ENCODE results near the gene DENND2D.

DENND2D gene, protein sequence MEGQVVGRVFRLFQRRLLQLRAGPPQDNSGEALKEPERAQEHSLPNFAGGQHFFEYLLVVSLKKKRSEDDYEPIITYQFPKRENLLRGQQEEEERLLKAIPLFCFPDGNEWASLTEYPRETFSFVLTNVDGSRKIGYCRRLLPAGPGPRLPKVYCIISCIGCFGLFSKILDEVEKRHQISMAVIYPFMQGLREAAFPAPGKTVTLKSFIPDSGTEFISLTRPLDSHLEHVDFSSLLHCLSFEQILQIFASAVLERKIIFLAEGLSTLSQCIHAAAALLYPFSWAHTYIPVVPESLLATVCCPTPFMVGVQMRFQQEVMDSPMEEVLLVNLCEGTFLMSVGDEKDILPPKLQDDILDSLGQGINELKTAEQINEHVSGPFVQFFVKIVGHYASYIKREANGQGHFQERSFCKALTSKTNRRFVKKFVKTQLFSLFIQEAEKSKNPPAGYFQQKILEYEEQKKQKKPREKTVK

DNA sequence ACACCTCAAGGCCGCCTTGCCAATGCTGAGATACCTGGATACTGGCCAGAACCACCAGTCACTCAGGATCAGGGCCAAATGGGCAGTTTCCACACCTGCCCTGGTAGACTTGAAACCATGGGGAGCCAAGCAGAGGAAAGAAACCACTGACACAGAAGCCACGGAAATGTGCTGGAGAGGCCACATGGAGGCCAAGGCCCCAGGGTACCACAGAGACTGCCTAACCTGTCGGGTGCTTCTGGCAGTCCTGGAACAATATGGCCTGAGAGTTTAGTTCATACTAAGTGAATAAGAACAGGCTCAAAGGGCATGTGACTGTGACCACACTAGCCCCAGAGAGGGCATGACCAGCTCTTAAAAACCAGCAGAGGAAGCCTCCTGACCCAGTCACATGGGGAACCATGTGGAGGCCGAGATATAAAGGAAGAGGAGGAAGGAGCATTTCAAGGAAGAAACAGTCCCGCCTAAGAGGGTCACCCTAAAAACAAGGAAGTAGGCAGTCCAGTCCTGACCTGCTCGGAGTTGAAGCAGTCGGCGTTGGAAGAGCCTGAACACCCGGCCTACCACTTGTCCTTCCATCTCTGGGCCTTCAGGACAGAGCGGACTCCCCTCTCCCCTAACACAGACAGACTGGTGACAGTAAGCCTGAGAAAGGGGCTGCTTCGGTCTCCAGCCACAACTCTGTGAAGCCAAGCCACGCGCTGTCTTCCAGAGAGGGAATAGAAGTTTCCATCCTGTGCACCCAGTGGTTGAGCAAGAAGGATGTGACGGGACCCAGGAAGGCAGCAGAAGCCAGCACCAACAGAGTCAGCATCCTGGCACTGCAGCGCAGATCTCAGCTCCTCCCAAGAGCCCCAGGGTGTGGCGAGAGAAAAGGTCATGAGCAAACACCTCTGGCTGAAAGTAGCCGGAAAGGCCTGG is at the start of gene DENND2D:
DENND2D (minus strand) TSS at position 766 of the 921 bp plus-strand sequence; CDS start at position 579, 187 bp downstream.
- H3K4me3 ChIP-seq (ENCODE audit: low read depth in 1 of 2, low read length in 2 of 2), result no peak within 1 kb of the TSS
- H3K27me3 ChIP-seq (ENCODE audit: control insufficient read depth in 1 of 2, insufficient read depth in 2 of 2, low read length in 2 of 2), result peaks cover 8 to 17% of the 10 kb centered on the region in 2 donors
- no peaks in the 10 kb centered on the region for H3K9me3 ChIP-seq (ENCODE audit: low read length)
- H3K27ac ChIP-seq (ENCODE audit: low read depth, low read length), result no peak within 1 kb of the TSS
- no peaks in the 10 kb centered on the region for H3K36me3 ChIP-seq (ENCODE audit: insufficient read depth, low read length)
- H3K9ac ChIP-seq (ENCODE audit: low read length), result no peak within 1 kb of the TSS
- H3K4me1 ChIP-seq (ENCODE audit: insufficient read depth, low read length), result peaks cover 5% of the 10 kb centered on the region

DNA sequence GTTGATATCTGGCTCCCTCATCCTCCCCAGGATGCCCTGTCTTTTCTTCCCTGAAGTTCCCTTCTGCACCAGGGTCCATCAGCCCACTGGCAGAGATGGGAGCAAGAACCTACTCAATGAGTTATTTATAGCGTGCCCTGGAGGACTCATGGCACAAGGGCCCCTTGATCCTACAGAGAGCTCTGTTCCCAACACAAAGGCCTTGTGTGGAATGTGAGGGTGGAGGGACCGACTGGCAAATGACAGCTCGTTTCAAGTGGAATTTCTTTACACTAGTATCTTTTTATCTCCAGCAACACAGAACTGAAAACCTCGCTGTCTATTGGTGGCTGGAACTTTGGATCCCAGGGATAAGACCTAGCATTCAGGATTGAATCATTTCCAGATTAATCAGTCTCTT is 49.5 kb upstream of the DENND2D start:
- Histone ChIP-seq H3K9me3 (ENCODE audit: low read length) (no peaks in the 10 kb centered on the region), H3K27me3 (ENCODE audit: control insufficient read depth in 1 of 2, insufficient read depth in 2 of 2, low read length in 2 of 2) (no peaks in the 10 kb centered on the region), H3K9ac (ENCODE audit: low read length) (no peak overlapping the region), H3K27ac (ENCODE audit: low read depth, low read length) (no peak overlapping the region), H3K36me3 (ENCODE audit: insufficient read depth, low read length) (no peaks in the 10 kb centered on the region), H3K4me3 (ENCODE audit: low read depth in 1 of 2, low read length in 2 of 2) (no peak overlapping the region), H3K4me1 (ENCODE audit: insufficient read depth, low read length) (no peaks in the 10 kb centered on the region)

DNA sequence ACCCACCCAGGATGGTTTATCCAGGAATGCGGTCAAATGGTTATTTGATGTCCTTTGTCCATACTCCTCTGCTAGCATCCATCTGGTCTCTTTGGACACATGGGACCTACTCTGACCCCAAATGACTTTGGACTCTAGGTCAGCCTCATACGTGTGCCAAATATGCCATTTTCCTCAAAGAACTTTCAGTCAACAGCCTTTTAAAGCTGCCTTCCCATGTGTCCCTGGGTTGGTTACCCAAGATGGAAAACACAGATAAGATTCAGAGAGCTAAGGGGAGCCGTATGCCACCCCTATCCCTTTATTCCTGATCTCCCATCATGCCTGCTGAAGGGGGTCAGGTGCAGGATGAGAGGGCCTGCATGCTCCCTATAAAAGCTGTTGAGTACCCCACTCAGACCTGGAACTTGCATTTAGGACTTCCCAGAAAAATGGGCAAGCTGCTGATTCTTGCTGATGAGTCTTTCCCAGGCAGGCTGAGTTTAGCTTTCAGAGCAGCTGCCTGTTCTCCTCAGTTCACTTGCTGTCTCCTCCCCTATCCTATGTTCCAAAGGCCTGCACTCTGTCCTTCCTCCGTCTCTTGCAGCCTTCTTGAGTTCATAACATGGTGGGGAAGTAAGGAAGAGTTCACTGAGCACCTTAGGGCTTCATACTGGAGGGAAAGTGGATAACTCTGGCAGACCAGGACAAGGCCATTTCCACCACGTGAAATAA is 46.8 kb upstream of the DENND2D start:
- Histone ChIP-seq H3K4me3 (ENCODE audit: low read depth in 1 of 2, low read length in 2 of 2) (no peak overlapping the region), H3K9me3 (ENCODE audit: low read length) (no peaks in the 10 kb centered on the region), H3K27me3 (ENCODE audit: control insufficient read depth in 1 of 2, insufficient read depth in 2 of 2, low read length in 2 of 2) (no peaks in the 10 kb centered on the region), H3K27ac (ENCODE audit: low read depth, low read length) (no peak overlapping the region), H3K4me1 (ENCODE audit: insufficient read depth, low read length) (no peaks in the 10 kb centered on the region), H3K9ac (ENCODE audit: low read length) (no peak overlapping the region), H3K36me3 (ENCODE audit: insufficient read depth, low read length) (no peaks in the 10 kb centered on the region)

DNA sequence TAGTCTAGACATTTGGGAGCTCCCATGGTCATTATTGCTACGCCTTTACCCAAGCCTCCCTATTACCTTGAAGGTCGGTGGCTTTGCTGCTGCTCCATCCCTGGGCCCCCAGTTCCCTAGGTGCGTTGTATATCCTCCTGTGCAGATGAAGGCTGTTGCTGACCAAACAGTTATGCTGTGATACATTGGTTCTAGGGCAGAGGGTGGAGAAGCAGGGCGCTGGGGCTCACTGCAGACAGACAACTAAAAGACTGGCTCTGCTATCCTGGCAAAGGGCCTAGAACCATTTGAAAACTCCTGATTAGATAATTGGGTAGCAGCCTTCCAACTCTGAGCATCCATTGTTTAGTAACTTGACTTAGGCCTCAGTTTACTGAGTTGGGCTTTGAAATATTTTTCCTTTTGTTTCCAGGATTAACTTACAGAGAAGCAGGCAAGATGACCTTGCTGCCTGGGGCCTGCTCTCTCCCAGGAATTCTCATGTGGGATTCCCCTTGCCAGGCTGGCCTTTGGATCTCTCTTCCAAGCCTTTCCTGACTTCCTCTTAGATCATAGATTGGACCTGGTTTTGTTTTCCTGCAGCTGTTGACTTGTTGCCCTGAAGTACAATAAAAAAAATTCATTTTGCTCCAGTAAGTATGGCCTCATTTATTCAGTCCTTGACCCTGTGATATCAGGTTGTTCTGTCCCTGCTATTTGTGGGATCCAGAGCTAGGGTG is 42.5 kb upstream of the DENND2D start:
- Histone ChIP-seq H3K4me1 (ENCODE audit: insufficient read depth, low read length) (no peaks in the 10 kb centered on the region), H3K9me3 (ENCODE audit: low read length) (no peaks in the 10 kb centered on the region), H3K4me3 (ENCODE audit: low read depth in 1 of 2, low read length in 2 of 2) (no peak overlapping the region), H3K27ac (ENCODE audit: low read depth, low read length) (no peak overlapping the region), H3K27me3 (ENCODE audit: control insufficient read depth in 1 of 2, insufficient read depth in 2 of 2, low read length in 2 of 2) (no peaks in the 10 kb centered on the region), H3K9ac (ENCODE audit: low read length) (no peak overlapping the region), H3K36me3 (ENCODE audit: insufficient read depth, low read length) (no peaks in the 10 kb centered on the region)

DNA sequence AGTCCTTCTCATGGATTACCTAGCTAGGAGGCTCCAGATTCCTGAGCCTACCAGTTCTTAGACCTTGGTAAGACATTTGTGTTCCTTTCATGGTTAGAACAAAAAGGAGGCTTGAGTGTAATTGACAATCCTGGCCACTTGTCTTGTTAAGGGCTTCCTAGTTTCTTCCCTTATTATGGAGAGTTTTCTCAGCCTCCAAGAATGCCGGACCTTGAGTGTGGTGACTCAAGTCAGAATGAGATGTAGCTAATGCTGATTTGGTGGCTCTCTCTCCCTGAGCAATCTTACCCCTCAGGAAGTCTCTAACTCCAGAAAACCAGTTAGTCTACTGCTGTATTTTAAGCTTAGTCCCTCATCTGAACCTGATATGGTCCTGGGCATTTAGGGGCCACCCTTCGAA is 41.4 kb upstream of the DENND2D start:
- Histone ChIP-seq H3K4me3 (ENCODE audit: low read depth in 1 of 2, low read length in 2 of 2) (no peak overlapping the region), H3K4me1 (ENCODE audit: insufficient read depth, low read length) (no peaks in the 10 kb centered on the region), H3K27ac (ENCODE audit: low read depth, low read length) (no peak overlapping the region), H3K9ac (ENCODE audit: low read length) (no peak overlapping the region), H3K36me3 (ENCODE audit: insufficient read depth, low read length) (no peaks in the 10 kb centered on the region), H3K27me3 (ENCODE audit: control insufficient read depth in 1 of 2, insufficient read depth in 2 of 2, low read length in 2 of 2) (no peaks in the 10 kb centered on the region), H3K9me3 (ENCODE audit: low read length) (no peaks in the 10 kb centered on the region)

DNA sequence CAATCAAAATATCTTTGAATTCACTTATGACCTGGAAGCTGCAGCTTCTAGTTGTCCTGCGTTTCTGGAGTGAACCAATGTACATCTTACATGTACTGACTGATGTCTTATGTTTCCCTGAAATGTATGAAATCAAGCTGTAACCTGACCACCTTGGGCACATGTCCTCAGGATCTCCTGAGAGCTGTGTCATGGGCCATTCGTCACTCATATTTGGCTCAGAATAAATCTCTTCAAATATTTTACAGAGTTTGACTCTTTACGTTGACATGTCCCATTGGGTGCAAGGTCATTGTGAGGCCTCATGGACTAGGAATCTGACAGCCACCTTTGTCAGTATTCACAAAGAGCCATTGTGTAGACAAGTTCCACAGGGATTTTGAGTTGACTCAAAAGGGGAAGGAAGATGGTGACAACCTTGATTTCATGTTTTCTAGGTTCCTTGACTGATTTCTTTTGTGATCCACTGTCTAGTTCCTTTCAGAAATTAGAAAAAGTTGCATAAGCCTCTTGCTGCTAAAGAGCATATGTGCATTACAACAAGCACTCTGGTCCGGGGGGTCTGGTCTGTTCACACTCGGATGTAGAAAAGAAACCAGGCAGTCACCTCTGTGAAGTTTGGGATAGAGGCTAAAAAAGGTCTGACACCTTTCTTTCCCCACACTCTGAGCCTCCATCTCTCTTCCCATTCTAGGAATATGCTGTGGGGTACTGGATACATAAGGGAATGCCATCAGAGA is 37.8 kb upstream of the DENND2D start:
- Histone ChIP-seq H3K4me3 (ENCODE audit: low read depth in 1 of 2, low read length in 2 of 2) (no peak overlapping the region), H3K36me3 (ENCODE audit: insufficient read depth, low read length) (no peaks in the 10 kb centered on the region), H3K9ac (ENCODE audit: low read length) (no peak overlapping the region), H3K27me3 (ENCODE audit: control insufficient read depth in 1 of 2, insufficient read depth in 2 of 2, low read length in 2 of 2) (no peaks in the 10 kb centered on the region), H3K4me1 (ENCODE audit: insufficient read depth, low read length) (no peaks in the 10 kb centered on the region), H3K27ac (ENCODE audit: low read depth, low read length) (no peak overlapping the region), H3K9me3 (ENCODE audit: low read length) (no peaks in the 10 kb centered on the region)

DNA sequence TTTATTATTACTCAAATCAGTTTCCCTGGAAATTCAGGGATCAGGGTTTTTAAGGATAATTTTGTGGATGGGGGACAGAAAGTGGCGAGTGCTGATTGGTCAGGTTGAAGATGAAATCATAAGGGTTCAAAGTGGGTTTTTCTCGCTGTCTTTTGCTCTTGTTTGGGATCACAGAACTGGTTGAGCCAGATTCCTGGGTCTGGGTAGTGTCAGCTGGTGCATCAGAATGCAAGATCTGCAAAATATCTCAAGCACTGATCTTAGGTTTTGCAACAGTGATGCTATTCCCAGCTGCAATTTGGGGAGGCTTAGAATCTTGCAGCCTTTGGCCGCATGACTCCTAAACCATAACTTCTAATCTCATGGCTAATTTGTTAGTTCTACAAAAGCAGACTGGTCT is 36.4 kb upstream of the DENND2D start:
- Histone ChIP-seq H3K27ac (ENCODE audit: low read depth, low read length) (no peak overlapping the region), H3K9me3 (ENCODE audit: low read length) (no peaks in the 10 kb centered on the region), H3K9ac (ENCODE audit: low read length) (no peak overlapping the region), H3K4me1 (ENCODE audit: insufficient read depth, low read length) (no peaks in the 10 kb centered on the region), H3K27me3 (ENCODE audit: control insufficient read depth in 1 of 2, insufficient read depth in 2 of 2, low read length in 2 of 2) (no peaks in the 10 kb centered on the region), H3K36me3 (ENCODE audit: insufficient read depth, low read length) (no peaks in the 10 kb centered on the region), H3K4me3 (ENCODE audit: low read depth in 1 of 2, low read length in 2 of 2) (no peak overlapping the region)

DNA sequence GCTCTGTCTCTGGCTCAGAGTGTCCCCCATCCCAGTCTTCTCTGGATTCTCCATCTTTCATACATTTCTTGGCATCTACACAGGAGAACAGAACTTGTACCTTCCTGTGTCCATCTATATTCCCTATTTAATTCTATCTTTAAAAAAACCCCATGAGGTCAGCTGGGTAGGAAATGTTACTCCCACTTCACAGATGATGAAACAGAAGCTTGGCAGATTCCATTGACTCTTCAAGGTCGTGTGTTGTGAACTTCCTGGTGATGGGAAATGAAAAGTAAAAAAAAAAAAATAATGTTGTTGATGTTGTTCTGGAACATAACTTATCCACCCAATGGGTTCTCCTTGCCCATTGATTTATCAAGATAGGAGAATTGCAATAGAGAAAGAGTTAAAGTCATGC is 35.9 kb upstream of the DENND2D start:
- Histone ChIP-seq H3K36me3 (ENCODE audit: insufficient read depth, low read length) (no peaks in the 10 kb centered on the region), H3K9me3 (ENCODE audit: low read length) (no peaks in the 10 kb centered on the region), H3K4me1 (ENCODE audit: insufficient read depth, low read length) (no peaks in the 10 kb centered on the region), H3K27ac (ENCODE audit: low read depth, low read length) (no peak overlapping the region), H3K9ac (ENCODE audit: low read length) (no peak overlapping the region), H3K27me3 (ENCODE audit: control insufficient read depth in 1 of 2, insufficient read depth in 2 of 2, low read length in 2 of 2) (no peaks in the 10 kb centered on the region), H3K4me3 (ENCODE audit: low read depth in 1 of 2, low read length in 2 of 2) (no peak overlapping the region)

DNA sequence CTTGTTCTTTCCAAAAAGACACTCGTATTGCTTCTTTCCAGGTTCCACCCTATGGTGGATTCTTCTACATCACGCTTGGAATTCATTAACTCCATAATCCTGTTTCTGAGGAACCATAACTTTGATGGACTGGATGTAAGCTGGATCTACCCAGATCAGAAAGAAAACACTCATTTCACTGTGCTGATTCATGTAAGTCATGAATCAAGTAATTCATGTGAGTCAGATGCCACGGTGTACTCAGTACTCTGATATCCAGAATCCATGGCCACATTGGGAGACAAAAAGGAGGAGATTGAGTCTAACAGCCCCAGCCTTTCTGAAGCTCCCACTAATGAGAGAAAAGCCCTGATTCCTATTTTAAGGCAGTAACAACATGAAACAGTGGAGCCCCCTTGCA is 34.4 kb upstream of the DENND2D start:
- Histone ChIP-seq H3K9ac (ENCODE audit: low read length) (no peak overlapping the region), H3K36me3 (ENCODE audit: insufficient read depth, low read length) (no peaks in the 10 kb centered on the region), H3K27me3 (ENCODE audit: control insufficient read depth in 1 of 2, insufficient read depth in 2 of 2, low read length in 2 of 2) (no peaks in the 10 kb centered on the region), H3K4me3 (ENCODE audit: low read depth in 1 of 2, low read length in 2 of 2) (no peak overlapping the region), H3K9me3 (ENCODE audit: low read length) (no peaks in the 10 kb centered on the region), H3K27ac (ENCODE audit: low read depth, low read length) (no peak overlapping the region), H3K4me1 (ENCODE audit: insufficient read depth, low read length) (no peaks in the 10 kb centered on the region)

DNA sequence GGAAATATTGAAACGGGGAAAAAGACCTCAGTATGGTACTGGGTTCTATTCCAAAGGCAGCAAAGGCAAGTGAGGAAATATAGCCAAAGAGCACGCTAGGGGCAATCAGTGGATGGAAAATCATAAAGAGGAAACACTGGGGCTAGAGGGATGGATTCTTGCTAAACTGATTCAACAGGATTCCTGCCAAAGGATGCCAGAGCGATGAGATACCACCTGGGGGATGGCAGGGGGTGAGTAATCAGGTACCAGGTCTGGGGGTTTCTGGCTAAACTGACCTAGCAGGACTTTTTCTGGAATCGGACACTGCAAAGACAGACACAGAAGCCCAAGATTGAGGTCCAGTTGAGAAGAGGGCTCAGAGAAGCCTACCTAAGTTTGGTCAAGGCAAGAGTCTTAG is 33.8 kb upstream of the DENND2D start:
- no peaks in the 10 kb centered on the region for H3K36me3 ChIP-seq (ENCODE audit: insufficient read depth, low read length)
- no peak overlapping the region for H3K9ac ChIP-seq (ENCODE audit: low read length)
- no peaks in the 10 kb centered on the region for H3K4me1 ChIP-seq (ENCODE audit: insufficient read depth, low read length)
- no peaks in the 10 kb centered on the region for H3K9me3 ChIP-seq (ENCODE audit: low read length)
- H3K27ac ChIP-seq (ENCODE audit: low read depth, low read length), result no peak overlapping the region
- H3K27me3 ChIP-seq (ENCODE audit: control insufficient read depth in 1 of 2, insufficient read depth in 2 of 2, low read length in 2 of 2), result no peaks in the 10 kb centered on the region
- H3K4me3 ChIP-seq (ENCODE audit: low read depth in 1 of 2, low read length in 2 of 2), result no peak overlapping the region

All from muscle layer of colon (tissue), 2 donors.